HG02970 (cell line): Measurements from ENCODE around the gene MYH6.
"Not testable (repeated sequence)": the region's sequence is repeated elsewhere in the genome, so short reads cannot be mapped to it uniquely, and the experiment has no call there.

Experiments
- ATAC-seq: cut with Tn5 transposase; IDR thresholded peaks from one replicate; pipeline ENCODE4 v1.9.1; 2021; ENCODE audit warnings: mild to moderate bottlenecking, moderate library complexity, moderate number of reproducible peaks; ENCODE audit not compliant: unreplicated experiment, low FRiP score

The MYH6 gene

DNA sequence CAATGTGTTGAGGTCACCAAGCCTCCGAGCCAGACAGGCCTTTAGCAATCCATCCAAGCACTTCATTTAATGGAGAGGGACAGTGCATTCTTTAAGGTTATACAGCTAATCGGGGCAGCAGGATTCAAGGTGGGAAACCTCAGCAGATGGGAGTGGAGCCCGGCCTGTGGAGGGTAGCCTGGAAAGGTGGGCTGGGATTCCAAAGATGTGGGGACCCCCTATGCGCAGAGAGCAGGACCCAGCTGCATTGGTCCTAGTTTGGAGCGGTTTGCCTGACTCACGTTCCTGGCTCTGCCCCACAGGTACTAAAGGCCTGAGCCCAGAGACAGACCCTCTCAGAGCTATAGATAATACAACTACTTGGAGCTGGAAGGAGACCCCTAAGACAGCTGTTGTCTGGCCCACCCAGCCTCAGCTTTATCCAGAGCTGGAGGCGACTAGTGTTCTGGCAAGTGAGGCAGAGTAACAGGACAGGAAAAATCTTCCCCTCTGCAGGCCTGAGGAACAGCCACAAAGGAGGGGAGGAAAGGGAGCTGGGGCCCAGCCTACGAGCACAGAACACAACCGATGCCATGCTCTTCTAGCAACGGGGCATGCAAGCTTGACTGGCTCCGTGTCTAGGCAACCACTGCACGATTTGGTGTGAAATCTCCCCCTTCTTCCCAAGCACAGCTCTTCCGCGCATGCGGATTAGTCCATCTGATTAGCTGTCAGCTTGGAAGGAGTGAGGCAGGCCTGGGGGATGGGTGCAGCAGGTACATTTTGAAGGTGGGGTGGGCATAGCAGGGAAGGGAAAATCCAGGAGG, 28.5 kb upstream of the MYH6 start:
- no peak for ATAC-seq

- ATAC-seq = no peak
These were observed 27.7 kb upstream of the MYH6 start, which contains the start of gene MYH7 for GRCh38 chr14:23435543-23436326. TSS of gene MYH7 (minus strand) at chr14:23435660. CDS start at chr14:23433732, 1,928 bp downstream.

GRCh38 chr14:23434488-23435222, 26.6 kb upstream of the MYH6 start:
- no peak for ATAC-seq

DNA sequence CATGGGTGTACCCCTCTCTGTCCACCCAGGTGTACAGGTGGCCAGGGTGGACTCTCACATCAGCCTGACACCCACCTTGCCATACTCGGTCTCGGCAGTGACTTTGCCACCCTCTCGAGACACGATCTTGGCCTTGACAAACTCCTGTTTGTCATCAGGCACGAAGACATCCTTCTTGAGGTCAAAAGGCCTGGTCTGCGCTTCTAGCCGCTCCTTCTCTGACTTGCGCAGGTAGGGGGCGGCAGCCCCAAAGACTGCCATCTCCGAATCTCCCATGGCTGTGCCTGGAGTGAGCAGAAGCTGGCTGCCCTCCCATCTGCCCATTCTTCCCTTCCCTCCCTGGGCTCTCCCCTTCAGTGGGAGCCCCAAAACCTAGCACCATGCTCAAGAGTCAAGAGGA, 25.4 kb upstream of the MYH6 start:
- ATAC-seq = no peak

DNA sequence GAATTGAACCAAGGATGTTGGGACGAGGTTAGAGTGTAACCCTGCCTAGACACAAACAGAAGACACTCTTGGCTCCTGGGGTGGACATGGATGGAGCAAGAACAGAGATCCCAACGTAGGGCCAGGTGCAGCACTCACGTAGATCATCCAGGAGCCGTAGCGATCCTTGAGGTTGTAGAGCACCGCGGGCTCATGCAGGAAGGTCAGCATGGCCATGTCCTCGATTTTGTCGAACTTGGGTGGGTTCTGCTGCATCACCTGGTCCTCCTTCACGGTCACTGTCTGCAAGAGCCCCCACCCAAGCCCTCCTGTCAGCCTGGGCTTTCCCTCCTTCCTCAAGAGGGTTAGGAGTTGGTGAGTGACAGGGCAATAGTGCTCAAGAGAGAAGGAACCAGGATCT, 24.9 kb upstream of the MYH6 start:
- no peak for ATAC-seq

GRCh38 chr14:23432102-23432925, 24.2 kb upstream of the MYH6 start:
- no peak for ATAC-seq

- ATAC-seq = no peak
These were observed 23.4 kb upstream of the MYH6 start for GRCh38 chr14:23431486-23431885.

DNA sequence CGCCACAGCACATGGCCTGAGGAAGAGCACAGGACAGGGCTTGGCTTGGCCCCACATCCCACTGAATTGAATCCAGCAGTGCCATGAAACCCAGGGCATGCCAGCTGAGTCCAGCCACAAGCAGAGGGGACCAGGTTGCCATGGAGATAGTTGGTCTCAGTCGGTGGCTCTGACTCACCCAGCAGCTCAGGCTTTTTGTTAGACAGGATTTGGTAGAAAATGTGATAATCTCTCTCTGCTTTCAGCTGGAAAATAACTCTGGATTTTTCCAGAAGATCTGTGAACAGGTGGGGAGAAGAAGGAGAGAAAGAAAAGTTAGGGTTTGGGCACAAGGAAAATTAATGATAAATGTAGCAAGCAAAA, 22.6 kb upstream of the MYH6 start:
- no peak for ATAC-seq

DNA sequence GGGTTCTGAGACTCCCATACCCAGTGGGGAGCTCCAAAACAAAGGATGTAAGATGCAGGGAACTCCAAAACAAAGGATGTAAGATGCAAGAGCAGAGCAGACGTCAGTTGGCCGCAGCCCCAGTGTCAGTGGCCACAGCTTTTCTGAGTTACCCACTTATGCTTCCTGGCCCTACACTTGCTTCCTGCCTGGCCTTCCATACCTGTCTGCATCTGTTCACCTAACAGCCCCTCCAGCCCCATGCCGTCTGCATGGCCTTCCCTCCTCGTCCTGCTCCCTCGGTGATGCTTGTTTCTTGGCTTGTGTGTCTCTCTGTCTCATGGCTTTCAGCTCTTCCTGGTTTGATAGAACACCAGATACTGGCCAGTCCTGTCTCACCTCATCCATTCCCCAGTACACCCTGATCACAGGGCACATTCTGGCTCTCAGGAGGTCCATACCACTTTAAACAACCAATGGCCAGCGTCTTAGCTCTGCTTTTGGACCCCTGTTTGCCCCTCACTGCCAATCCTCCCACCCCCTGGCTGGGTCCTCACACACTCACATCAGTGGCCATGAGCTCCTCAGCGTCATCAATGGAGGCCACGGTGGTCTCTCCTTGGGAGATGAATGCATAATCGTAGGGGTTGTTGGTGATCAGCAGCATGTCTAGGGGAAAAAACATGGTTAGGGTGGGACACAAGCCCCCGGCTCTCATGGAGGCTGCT, 22.1 kb upstream of the MYH6 start:
- no peak for ATAC-seq

- ATAC-seq = no peak
These were observed 20.8 kb upstream of the MYH6 start for GRCh38 chr14:23428686-23429495.

DNA sequence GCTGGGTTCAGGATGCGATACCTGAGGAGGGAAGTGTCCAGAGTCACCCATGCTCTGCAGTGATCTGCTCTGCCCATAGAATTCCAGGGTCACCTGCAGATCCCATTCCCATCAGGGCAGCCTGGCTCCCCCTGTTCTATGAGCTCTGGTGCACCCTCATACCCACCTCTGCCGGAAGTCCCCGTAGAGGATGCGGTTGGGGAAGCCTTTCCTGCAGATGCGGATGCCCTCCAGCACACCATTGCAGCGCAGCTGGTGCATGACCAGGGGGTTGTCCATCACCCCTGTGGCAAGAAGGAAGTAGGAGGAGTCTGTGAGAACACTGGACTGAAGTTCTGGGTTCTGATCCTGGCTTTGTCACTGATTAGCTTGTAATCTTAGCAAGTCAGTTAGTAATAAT, 17.7 kb upstream of the MYH6 start:
- not testable (repeated sequence) for ATAC-seq

GRCh38 chr14:23425169-23425568, 17.1 kb upstream of the MYH6 start:
- ATAC-seq = no peak

DNA sequence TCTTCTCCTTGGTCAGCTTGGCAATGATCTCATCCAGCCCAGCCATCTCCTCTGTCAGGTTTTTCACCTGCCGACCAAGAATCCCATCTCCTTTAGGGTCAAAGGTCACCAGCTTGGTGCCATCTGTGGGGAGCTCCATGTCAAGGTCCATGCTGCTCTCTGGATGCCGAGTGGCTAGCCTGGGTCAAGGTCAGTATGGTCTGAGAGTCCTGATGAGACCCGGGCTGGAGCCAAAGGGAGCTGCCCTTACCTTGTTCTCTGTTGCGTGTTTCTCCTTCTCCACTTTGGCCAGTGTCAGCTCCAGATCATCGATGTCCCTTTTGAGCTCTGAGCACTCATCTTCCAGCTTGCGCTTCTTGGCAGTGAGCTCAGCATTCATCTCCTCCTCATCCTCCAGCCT, 15.6 kb upstream of the MYH6 start:
- ATAC-seq = no peak

DNA sequence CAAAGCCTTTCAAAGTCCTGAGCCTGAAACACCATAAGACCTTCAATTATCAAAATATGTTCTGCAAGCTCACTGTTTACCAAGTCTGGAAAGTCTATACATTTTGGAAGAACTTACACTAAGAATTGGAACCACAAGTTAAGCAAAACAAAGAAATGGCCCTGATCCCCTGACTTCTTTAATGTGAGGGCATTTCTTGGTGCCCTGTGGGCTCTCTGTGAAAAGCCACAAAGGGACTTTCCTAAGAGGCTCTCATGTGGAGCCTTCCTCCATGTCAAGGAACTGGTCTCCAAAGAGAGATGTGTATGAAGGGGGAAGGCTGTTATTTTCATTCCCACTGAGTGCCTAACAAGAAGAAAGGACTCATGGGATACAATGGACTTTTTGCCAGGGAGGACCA, 13.5 kb upstream of the MYH6 start:
- no peak for ATAC-seq

DNA sequence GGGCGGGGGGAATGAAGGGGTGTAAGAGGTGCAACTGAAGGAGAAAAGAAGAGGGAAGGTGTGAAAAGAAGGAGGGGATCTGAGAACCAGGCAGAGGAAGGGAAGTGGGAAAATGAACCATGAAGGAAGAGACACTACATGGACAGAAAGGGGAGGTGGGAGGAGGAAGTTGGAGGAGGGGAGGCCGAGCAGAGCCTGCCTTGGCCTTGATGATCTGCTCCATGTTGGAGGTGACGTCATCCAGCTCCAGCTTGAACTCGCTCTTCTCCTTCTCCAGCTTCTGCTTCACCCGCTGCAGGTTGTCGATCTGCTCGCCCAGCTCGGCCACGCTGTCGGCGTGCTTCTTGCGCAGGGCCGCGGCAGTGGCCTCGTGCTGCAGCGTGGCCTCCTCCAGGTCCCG, 11.6 kb upstream of the MYH6 start:
- ATAC-seq = not testable (repeated sequence)

GRCh38 chr14:23418021-23418420, 9.9 kb upstream of the MYH6 start:
- ATAC-seq = no peak

DNA sequence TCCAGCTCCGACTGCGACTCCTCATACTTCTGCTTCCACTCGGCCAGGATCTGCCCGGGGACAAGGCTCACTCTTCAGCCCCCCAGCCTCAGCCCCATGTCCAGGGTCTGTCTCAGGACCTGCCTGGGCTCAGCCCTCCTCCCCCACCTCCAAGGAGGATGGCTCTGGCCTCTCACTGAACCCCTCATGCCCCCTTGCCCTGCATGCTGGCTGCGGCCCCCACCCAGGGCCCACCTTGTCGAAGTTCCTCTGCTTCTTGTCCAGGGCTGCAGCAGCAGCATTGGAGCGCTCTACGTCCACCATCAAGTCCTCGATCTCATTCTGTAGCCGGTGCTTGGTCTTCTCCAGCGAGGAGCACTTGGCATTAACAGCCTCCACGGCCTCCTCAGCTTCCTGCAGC, 9.2 kb upstream of the MYH6 start:
- not testable (repeated sequence) for ATAC-seq

GRCh38 chr14:23416801-23417200, 8.7 kb upstream of the MYH6 start:
- ATAC-seq = no peak
